HepG2 (cell line): Measurements from ENCODE around the gene KAZN. TPM values are rescaled to one million over a fixed set of nuclear protein-coding genes. Genes with fewer than 3 reads are reported as not detected.

Experiments used
- ATAC-seq: fragments of 200-7000 bp; cut with Tn5 transposase; 3 replicates; pipeline ENCODE4 v1.9.1; 2020; ENCODE audit warnings: mild to moderate bottlenecking, moderate library complexity
- BruUV-seq: library from RNA; stranded (reverse); fragments of 400-500 nt; replicated peaks from 2 replicates; lab custom pipeline; 2021; lab: Mats Ljungman, UMichigan
- CTCF ChIA-PET: fragments of 300-600 bp; formaldehyde crosslinking; extraction: SDS; loops from one replicate; lab custom pipeline; 2021; ENCODE audit warnings: low total read pairs, inconsistent platforms, low intra/inter-chr PET ratio; lab: Yijun Ruan, JAX
- POLR2A ChIA-PET: fragments of 350-600 bp; sonication (Branson Sonifier 250); formaldehyde crosslinking; loops from one replicate; lab custom pipeline; 2020; ENCODE audit warnings: antibody characterized with exemption, inconsistent platforms; lab: Yijun Ruan, JAX
- DNase-seq: peaks from one replicate; pipeline ENCODE4 v3.0.0-alpha.2; 2015; ENCODE audit warnings: low spot score
- FAIRE-seq: peaks from 3 replicates; lab custom pipeline; 2011; peaks lifted over from hg19 to GRCh38; lab: Jason Lieb, UNC
- H2AFZ ChIP-seq: one replicate; pipeline ENCODE4 v1.6.1; 2011; ENCODE audit warnings: low read length, inconsistent platforms
- H3K27ac ChIP-seq: fragments of 300-600 bp; 3 replicates; pipeline ENCODE4 v1.8.0; 2011; ENCODE audit warnings: mixed run types, mild to moderate bottlenecking, mixed read lengths, low read length, inconsistent platforms; ENCODE audit not compliant: insufficient read depth; ENCODE audit errors: extremely low read length
- H3K27me3 ChIP-seq, 2 experiments: fragments of 200-600 bp in 1 of 2; 2 replicates in 1 of 2; 3 replicates in 1 of 2; pipeline versions ENCODE4 v1.6.0 to v1.8.0; 2011; ENCODE audit warnings: low read length in 2 of 2, mild to moderate bottlenecking in 2 of 2, moderate library complexity in 2 of 2, inconsistent platforms in 1 of 2; ENCODE audit not compliant: insufficient read depth in 2 of 2, control insufficient read depth in 1 of 2
- H3K36me3 ChIP-seq, 2 experiments: fragments of 200-600 bp in 1 of 2; replicated peaks in 1 of 2; 2 replicates in 1 of 2; 3 replicates in 1 of 2; pipeline versions ENCODE4 v1.5.1 to v1.8.0; 2011; ENCODE audit warnings: low read length in 2 of 2, inconsistent platforms in 1 of 2; ENCODE audit not compliant: insufficient read depth in 2 of 2, control insufficient read depth in 1 of 2
- H3K4me1 ChIP-seq: 2 replicates; pipeline ENCODE4 v1.5.1; 2012; ENCODE audit warnings: low read length, inconsistent platforms; ENCODE audit not compliant: insufficient read depth
- H3K4me2 ChIP-seq: 2 replicates; pipeline ENCODE4 v1.6.0; 2011; ENCODE audit warnings: low read depth, low read length, inconsistent platforms
- H3K4me3 ChIP-seq, 3 experiments: fragments of 200-600 bp in 1 of 3; sonication (generic), shearing (Covaris generic) in 1 of 3; replicated peaks in 1 of 3; 2 replicates each; pipeline ENCODE4 v1.5.1; 2011 to 2016; ENCODE audit warnings: low read length in 3 of 3, inconsistent platforms in 2 of 3, low read depth in 2 of 3, mild to moderate bottlenecking in 2 of 3, control low read depth in 1 of 3, mixed read lengths in 1 of 3; ENCODE audit not compliant: insufficient read depth in 1 of 3
- H3K79me2 ChIP-seq: one replicate; pipeline ENCODE4 v1.6.1; 2011; ENCODE audit warnings: low read length, inconsistent platforms; ENCODE audit not compliant: insufficient read depth
- H3K9ac ChIP-seq: 2 replicates; pipeline ENCODE4 v1.6.0; 2011; ENCODE audit warnings: mild to moderate bottlenecking, low read depth, low read length, inconsistent platforms; ENCODE audit not compliant: insufficient read depth
- H3K9me3 ChIP-seq: 2 replicates; pipeline ENCODE4 v1.5.1; 2012; ENCODE audit warnings: mild to moderate bottlenecking, low read length
- H4K20me1 ChIP-seq: 2 replicates; pipeline ENCODE4 v1.6.0; 2011; ENCODE audit warnings: inconsistent platforms, mild to moderate bottlenecking, low read length, moderate library complexity; ENCODE audit not compliant: insufficient read depth
- CCDC6 ChIP-seq: sonication (generic); formaldehyde crosslinking; IDR thresholded peaks from 2 replicates; pipeline ENCODE4 v1.8.1; 2022; ENCODE audit warnings: mild to moderate bottlenecking, missing genetic modification reagents, moderate library complexity
- KLF12 ChIP-seq: sonication (generic); formaldehyde crosslinking; IDR thresholded peaks from 2 replicates; pipeline ENCODE4 v1.4.0; 2020; ENCODE audit warnings: missing genetic modification reagents, borderline replicate concordance
- KLF9 ChIP-seq: IDR thresholded peaks from 2 replicates; pipeline ENCODE4 v1.6.1; 2016; ENCODE audit warnings: low read depth
- NFKBIZ ChIP-seq: IDR thresholded peaks from 2 replicates; pipeline ENCODE4 v1.6.1; 2018; ENCODE audit warnings: missing genetic modification reagents, missing compliant biosample characterization
- SP5 ChIP-seq: IDR thresholded peaks from 2 replicates; pipeline ENCODE4 v1.6.1; 2016; ENCODE audit warnings: low read depth, borderline replicate concordance
- ZNF142 ChIP-seq: sonication (generic); formaldehyde crosslinking; IDR thresholded peaks from 2 replicates; pipeline ENCODE4 v1.4.0; 2020; ENCODE audit warnings: missing genetic modification reagents
- ZNF20 ChIP-seq: sonication (generic); formaldehyde crosslinking; IDR thresholded peaks from 2 replicates; pipeline ENCODE4 v1.4.0; 2020; ENCODE audit warnings: mild to moderate bottlenecking, moderate library complexity, missing genetic modification reagents
- ZNF775 ChIP-seq: sonication (generic); formaldehyde crosslinking; IDR thresholded peaks from 2 replicates; pipeline ENCODE4 v1.4.0; 2020; ENCODE audit warnings: missing genetic modification reagents, mild to moderate bottlenecking, moderate library complexity, borderline replicate concordance
- ZUFSP ChIP-seq: sonication (generic); formaldehyde crosslinking; IDR thresholded peaks from 2 replicates; pipeline ENCODE4 v1.9.0; 2021; ENCODE audit warnings: missing genetic modification reagents, mild to moderate bottlenecking, borderline replicate concordance
- WGBS: methylation state at CpG from one replicate; pipeline ENCODE4 v1.1.6; 2017; ENCODE audit warnings: low lambda C conversion rate; 5-methylcytosine and 5-hydroxymethylcytosine counted together
- in situ Hi-C: cut with HindIII; loops from 2 replicates; pipeline ENCODE4 v1.10.0; 2017; ENCODE audit warnings: low pct_unique_long_range_greater_than_20kb; ENCODE audit not compliant: extremely low pct_ligation_motif_present
- intact Hi-C: fragments of 100-400 bp; cut with micrococcal nuclease; formaldehyde crosslinking; loops from one replicate; pipeline ENCODE4 v1.10.0; 2022; ENCODE audit not compliant: unreplicated experiment
- polyA plus RNA-seq, 8 experiments: library from polyadenylated mRNA; depleted of rRNA in 3 of 8; stranded (reverse) in 7 of 8; unstranded in 1 of 8; fragments of >200 nt; fragmentation: Illumina TruSeq in 4 of 8; extraction: Trizol in 4 of 8; gene quantifications; 2 replicates each; pipeline versions ENCODE4 v1.2.1 to v1.2.3, GENCODE V29; 2011 to 2016; ENCODE audit warnings: low read depth in 4 of 8, missing spikeins in 1 of 8, mixed read lengths in 1 of 8; ENCODE audit not compliant: insufficient read depth in 1 of 8
- total RNA-seq, 5 experiments: library from RNA; depleted of rRNA; stranded (reverse); fragments of >200 nt; fragmentation: Illumina TruSeq; extraction: Trizol; gene quantifications; 2 replicates each; pipeline ENCODE4 v1.2.3, GENCODE V29; 2016; ENCODE audit warnings: low read depth in 1 of 5
- TF ChIP-seq, protein P1 (sequence below): sonication (generic); formaldehyde crosslinking; IDR thresholded peaks from 2 replicates; pipeline ENCODE4 v1.8.1; 2023; ENCODE audit warnings: mild to moderate bottlenecking, moderate library complexity, missing genetic modification reagents
- TF ChIP-seq, protein P2 (sequence below): IDR thresholded peaks from 2 replicates; pipeline ENCODE4 v1.6.1; 2016; ENCODE audit warnings: control low read depth
- TF ChIP-seq, protein P3 (sequence below): sonication (generic); formaldehyde crosslinking; IDR thresholded peaks from 2 replicates; pipeline ENCODE4 v1.5.0; 2020; ENCODE audit warnings: mild to moderate bottlenecking, missing genetic modification reagents

Gene KAZN
- total and polyA plus RNA-seq, 2 of the 13 experiments (the other 11 are each of a cell fraction or from before 2014, with no cell fraction given) = 10.4 to 13.5 TPM

DNA sequence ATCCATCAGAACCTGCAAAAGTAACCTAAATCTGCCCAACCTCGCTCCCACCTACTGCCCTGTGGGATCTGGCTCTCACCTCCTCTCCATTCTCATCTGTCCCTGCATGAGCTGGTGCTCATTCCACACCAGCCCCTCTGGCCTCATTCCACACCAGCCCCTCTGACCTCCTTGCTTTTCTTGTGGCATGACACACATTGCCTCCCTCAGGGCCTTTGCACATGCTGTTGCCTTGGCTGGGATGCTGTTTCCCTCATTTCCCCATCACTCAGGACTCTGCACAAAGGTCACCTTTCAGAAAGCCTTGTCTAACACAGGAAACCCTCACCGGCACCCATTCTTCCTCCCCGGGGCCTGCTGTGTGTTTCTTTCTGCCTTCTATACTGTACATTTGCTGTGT, 197.1 kb downstream of the KAZN start:
- Histone ChIP-seq H2AFZ (no peak overlapping the region), H3K9me3 (no peaks in the 10 kb centered on the region), H3K4me2 (no peak overlapping the region), H3K4me1 (no peaks in the 10 kb centered on the region), H3K79me2 (no peaks in the 10 kb centered on the region), H3K27ac (no peak overlapping the region), H3K9ac (no peak overlapping the region), H3K27me3 (peaks cover 7 to 54% of the 10 kb centered on the region in 2 experiments; a peak in 4 of 5 replicates), H3K36me3 (no peaks in the 10 kb centered on the region), H4K20me1 (no peaks in the 10 kb centered on the region), H3K4me3 (no peak overlapping the region)
- in situ Hi-C loops (no loop called here), intact Hi-C loops (no loop called here)
- ChIA-PET CTCF (no interaction called here), POLR2A (no interaction called here)
- no peak for DNase-seq
- 30% methylated on average over 3 of the region's 3 CpGs for WGBS
- FAIRE-seq = no peak
- ATAC-seq = no peak
- BruUV-seq = no TSS peak
- TF ChIP-seq ZNF20 (no peak), SP5 (CRISPR knock-in tag) (no peak), KLF12 (no peak), NFKBIZ (CRISPR knock-in tag) (no peak), ZNF775 (CRISPR knock-in tag) (no peak), CCDC6 (no peak), ZNF142 (CRISPR knock-in tag) (no peak), ZUFSP (CRISPR knock-in tag) (no peak), KLF9 (CRISPR knock-in tag) (no peak)
- TF ChIP-seq, protein P1, sequence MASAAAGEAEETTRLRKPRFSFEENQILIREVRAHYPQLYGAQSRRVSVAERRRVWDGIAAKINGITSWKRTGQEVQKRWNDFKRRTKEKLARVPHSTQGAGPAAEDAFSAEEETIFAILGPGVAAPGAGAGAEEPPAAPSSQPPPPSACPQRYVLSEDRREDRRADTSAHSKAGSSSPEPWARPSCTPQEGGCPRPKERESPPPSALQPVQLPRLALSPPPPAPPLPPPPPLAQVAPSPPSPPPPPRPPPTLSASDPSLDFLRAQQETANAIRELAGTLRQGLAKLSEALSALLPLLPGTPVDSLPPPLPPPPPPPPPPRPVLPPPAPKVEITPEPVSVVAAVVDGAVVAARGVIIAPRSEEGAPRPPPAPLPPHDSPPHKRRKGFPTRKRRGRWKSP (CRISPR knock-in tag) = no peak
- TF ChIP-seq, protein P2, sequence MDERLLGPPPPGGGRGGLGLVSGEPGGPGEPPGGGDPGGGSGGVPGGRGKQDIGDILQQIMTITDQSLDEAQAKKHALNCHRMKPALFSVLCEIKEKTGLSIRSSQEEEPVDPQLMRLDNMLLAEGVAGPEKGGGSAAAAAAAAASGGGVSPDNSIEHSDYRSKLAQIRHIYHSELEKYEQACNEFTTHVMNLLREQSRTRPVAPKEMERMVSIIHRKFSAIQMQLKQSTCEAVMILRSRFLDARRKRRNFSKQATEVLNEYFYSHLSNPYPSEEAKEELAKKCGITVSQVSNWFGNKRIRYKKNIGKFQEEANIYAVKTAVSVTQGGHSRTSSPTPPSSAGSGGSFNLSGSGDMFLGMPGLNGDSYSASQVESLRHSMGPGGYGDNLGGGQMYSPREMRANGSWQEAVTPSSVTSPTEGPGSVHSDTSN (CRISPR knock-in tag) = no peak
- TF ChIP-seq, protein P3, sequence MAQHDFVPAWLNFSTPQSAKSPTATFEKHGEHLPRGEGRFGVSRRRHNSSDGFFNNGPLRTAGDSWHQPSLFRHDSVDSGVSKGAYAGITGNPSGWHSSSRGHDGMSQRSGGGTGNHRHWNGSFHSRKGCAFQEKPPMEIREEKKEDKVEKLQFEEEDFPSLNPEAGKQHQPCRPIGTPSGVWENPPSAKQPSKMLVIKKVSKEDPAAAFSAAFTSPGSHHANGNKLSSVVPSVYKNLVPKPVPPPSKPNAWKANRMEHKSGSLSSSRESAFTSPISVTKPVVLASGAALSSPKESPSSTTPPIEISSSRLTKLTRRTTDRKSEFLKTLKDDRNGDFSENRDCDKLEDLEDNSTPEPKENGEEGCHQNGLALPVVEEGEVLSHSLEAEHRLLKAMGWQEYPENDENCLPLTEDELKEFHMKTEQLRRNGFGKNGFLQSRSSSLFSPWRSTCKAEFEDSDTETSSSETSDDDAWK (CRISPR knock-in tag) = no peak
